Retinal pigment epithelial cell (primary cell): ENCODE data around the gene PCDHB13.
"Not testable (repeated sequence)": the region's sequence is repeated elsewhere in the genome, so short reads cannot be mapped to it uniquely, and the experiment has no call there.

Experiments used
- DNase-seq: peaks from one replicate; pipeline ENCODE4 v3.0.0-alpha.2; 2010; ENCODE audit warnings: low read depth
- H3K4me3 ChIP-seq: 2 replicates; pipeline ENCODE4 v1.5.1; 2011; ENCODE audit warnings: mild to moderate bottlenecking, low read length, control low read depth, moderate library complexity
- CTCF ChIP-seq: conservative IDR thresholded peaks from 2 replicates; pipeline ENCODE4 v1.5.1; 2011; ENCODE audit warnings: low read depth, low read length, control low read depth, inconsistent platforms

Gene PCDHB13

GRCh38 chr5:141208478-141208877 lies 5.2 kb upstream of the PCDHB13 start, which contains the start of gene PCDHB12:
Gene PCDHB12 (plus strand): TSS chr5:141208719. CDS start chr5:141208908, 189 bp downstream.
- no peak for DNase-seq
- no peak for TF ChIP-seq CTCF
- no peak within 1 kb of the TSS for H3K4me3 ChIP-seq

- DNase-seq, result not testable (repeated sequence)
These were observed 3.4 kb upstream of the PCDHB13 start for GRCh38 chr5:141210281-141210680.

DNA sequence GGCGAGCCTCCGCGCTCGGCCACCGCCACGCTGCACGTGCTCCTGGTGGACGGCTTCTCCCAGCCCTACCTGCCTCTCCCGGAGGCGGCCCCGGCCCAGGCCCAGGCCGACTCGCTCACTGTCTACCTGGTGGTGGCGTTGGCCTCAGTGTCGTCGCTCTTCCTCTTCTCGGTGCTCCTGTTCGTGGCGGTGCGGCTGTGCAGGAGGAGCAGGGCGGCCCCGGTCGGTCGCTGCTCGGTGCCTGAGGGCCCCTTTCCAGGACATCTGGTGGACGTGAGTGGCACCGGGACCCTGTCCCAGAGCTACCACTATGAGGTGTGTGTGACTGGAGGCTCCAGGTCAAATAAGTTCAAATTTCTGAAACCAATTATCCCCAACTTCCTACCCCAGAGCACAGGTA lies 2.9 kb upstream of the PCDHB13 start:
- DNase-seq, H3K4me3 ChIP-seq: not testable (repeated sequence)

More at GRCh38 chr5:141210281-141210680, 3.4 kb upstream of the PCDHB13 start:
- not testable (repeated sequence) for H3K4me3 ChIP-seq

- H3K4me3 ChIP-seq, DNase-seq: not testable (repeated sequence)
These were observed 864 bp downstream of the PCDHB13 start for GRCh38 chr5:141214583-141214982.

DNA sequence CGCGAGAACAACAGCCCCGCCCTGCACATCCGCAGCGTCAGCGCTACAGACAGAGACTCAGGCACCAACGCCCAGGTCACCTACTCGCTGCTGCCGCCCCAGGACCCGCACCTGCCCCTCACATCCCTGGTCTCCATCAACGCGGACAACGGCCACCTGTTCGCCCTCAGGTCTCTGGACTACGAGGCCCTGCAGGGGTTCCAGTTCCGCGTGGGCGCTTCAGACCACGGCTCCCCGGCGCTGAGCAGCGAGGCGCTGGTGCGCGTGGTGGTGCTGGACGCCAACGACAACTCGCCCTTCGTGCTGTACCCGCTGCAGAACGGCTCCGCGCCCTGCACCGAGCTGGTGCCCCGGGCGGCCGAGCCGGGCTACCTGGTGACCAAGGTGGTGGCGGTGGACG lies 1.8 kb downstream of the PCDHB13 start:
- DNase-seq, H3K4me3 ChIP-seq: not testable (repeated sequence)

- H3K4me3 ChIP-seq, DNase-seq: not testable (repeated sequence)
These were observed 2.3 kb downstream of the PCDHB13 start for GRCh38 chr5:141216035-141216434.

DNA sequence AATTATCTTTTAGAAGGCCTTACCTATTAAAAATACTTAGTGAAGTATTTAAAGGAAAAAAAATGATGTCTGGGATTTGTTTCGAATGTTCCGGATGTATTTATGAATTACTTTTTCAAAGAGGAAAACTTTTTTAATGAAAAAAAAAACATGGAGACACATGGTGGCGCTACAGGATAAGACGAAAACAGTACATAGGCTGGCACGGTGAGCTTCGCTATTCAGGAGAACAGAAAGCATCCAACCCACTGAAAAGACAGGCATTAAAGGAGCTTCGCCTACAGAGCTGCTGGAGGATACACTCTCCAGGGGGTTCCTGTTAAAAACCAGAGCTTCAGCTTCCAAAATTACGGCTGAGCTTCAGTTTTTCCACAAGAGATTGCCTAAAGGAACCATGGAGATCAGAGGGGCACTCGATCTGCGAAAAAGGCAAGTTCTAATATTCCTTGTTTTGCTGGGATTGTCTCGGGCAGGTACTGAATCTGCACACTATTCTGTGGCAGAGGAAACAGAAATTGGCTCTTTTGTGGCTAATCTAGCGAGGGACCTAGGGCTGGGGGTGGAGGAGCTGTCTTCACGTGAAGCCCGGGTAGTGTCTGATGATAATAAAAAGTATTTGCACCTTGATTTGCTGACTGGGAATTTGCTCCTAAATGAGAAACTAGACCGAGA lies 9.5 kb downstream of the PCDHB13 start, which contains the start of gene PCDHB14:
Gene PCDHB14, plus strand, starts transcription at position 232 of the 672 bp plus-strand sequence. Its CDS starts 163 bp downstream, at position 395.
- H3K4me3 ChIP-seq, result peak within 1 kb of the TSS; percentile 1
- no peak for DNase-seq
- TF ChIP-seq CTCF, result no peak

DNA sequence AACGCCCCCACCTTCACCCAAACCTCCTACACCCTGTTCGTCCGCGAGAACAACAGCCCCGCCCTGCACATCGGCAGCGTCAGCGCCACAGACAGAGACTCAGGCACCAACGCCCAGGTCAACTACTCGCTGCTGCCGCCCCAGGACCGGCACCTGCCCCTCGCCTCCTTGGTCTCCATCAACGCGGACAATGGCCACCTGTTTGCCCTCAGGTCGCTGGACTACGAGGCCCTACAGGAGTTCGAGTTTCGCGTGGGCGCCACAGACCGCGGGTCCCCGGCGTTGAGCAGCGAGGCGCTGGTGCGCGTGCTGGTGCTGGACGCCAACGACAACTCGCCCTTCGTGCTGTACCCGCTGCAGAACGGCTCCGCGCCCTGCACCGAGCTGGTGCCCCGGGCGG lies 11.1 kb downstream of the PCDHB13 start:
- DNase-seq, H3K4me3 ChIP-seq: not testable (repeated sequence)

DNA sequence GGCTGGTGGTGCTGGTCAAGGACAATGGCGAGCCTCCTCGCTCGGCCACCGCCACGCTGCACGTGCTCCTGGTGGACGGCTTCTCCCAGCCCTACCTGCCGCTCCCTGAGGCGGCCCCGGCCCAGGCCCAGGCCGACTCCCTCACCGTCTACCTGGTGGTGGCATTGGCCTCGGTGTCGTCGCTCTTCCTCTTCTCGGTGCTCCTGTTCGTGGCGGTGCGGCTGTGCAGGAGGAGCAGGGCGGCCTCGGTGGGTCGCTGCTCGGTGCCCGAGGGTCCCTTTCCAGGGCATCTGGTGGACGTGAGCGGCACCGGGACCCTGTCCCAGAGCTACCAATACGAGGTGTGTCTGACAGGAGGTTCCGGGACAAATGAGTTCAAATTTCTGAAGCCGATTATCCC lies 11.7 kb downstream of the PCDHB13 start:
- DNase-seq, H3K4me3 ChIP-seq: not testable (repeated sequence)

DNA sequence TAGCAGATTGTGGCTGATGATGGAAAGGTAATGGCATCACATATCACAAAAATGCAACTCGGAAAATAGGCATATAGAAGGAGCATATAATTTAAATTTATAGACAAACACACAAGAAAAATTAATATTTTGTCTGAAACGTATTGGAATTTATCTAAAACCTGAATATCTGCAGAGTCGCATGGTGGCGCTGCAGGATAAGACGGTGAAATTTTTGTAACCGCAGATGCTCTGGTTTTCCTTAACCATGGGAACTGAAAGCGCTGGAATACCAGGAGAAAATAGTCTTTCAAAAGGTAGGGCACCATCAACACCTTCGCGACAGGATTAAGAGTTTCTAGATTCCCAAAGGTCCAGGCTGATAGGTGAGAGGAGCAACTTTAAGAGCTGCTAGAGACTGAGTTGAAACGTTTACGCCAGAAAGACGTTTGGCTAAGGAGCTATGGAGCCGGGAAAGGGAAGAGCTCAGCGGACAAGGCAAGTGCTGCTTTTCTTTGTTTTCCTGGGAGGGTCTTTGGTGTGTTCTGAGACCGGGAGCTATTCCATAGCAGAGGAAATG lies 20.5 kb downstream of the PCDHB13 start:
- no peak overlapping the region for H3K4me3 ChIP-seq
- no peak for TF ChIP-seq CTCF
- DNase-seq, result no peak

DNA sequence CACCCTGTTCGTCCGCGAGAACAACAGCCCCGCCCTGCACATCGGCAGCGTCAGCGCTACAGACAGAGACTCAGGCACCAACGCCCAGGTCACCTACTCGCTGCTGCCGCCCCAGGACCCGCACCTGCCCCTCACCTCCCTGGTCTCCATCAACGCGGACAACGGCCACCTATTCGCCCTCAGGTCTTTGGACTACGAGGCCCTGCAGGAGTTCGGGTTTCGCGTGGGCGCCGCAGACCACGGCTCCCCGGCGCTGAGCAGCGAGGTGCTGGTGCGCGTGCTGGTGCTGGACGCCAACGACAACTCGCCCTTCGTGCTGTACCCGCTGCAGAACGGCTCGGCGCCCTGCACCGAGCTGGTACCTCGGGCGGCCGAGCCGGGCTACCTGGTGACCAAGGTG lies 22.2 kb downstream of the PCDHB13 start:
- DNase-seq, H3K4me3 ChIP-seq: not testable (repeated sequence)
